ENCODE results near the gene DTX3.

DNA sequence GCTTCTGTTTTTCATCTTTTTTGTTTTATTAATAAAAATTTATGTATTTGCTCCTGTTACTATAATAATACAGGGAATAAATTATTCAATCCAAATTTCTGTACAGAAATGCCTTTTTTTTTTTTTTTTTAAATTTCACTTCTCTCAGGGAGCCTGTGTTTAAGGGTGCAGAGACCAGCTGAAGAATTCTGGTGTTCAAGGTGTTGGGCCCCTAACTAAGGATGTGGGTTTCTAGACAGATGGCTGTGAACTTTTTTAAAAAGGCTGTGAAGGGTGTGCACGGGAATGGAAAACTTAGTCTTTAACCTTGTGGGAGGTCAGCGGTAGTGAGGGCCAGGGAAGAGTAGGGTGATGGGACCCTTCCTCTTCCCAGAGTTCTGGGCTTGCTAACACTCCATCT is 1.3 kb upstream of the DTX3 start:
- TF ChIP-seq CTCF (IDR thresholded peaks at IDR 0.05) (no peak), POLR2A (IDR thresholded peaks at IDR 0.05) (no peak)

All from vagina (tissue), 2 donors.